NCI-H1930 (cell line): ENCODE measurements around the gene NSF.
"Not testable (repeated sequence)": the region's sequence is repeated elsewhere in the genome, so short reads cannot be mapped to it uniquely, and the experiment has no call there.

Experiments
- DNase-seq, 2 experiments: peaks; one replicate each; lab custom pipeline; 2025; lab: John Stamatoyannopoulos, UW

Gene NSF

DNA sequence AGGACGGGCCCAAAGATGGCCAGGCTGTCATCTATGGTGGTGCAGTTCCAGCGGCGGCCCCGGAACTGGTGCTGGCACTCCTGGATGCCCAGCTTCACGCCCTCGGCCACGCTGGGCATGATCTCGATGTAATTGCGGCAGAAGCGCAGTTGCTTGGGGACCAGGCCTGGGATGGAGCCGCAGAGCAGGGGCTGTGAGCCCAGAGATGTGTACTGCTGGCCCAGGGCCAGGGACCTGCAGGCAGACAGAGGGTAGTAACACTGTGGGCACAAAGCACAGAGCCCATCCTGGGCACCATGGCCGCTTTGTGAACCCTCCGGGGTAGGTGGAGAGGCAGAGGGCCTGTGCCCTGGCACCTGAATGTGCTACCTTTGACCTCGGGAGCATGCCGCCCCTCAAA, 183.2 kb downstream of the NSF start:
- DNase-seq, result no peak

- no peak for DNase-seq
Observed at GRCh38 chr17:46774108-46774737, 183.8 kb downstream of the NSF start.

- DNase-seq, result no peak
Observed at GRCh38 chr17:46776298-46777005, 186.0 kb downstream of the NSF start.

- DNase-seq, result no peak
Observed at GRCh38 chr17:46777943-46778915, 187.8 kb downstream of the NSF start.

DNA sequence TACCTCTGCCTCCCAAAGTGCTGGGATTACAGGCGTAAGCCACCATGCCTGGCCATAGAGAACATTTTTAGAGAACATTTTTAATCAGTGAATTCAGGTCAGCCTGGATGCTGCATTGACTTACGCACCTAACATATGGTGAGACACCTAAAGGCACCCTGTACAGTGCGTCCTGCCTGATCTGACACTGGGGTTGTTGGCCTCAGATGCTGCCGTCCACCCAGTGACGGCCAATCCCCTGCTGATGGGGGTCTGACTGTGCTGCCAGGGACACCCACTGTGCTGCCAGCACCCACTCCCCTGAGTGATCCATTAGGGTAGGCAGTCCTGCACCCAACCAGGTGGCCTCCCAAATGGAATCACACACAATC, 189.5 kb downstream of the NSF start:
- no peak for DNase-seq

DNA sequence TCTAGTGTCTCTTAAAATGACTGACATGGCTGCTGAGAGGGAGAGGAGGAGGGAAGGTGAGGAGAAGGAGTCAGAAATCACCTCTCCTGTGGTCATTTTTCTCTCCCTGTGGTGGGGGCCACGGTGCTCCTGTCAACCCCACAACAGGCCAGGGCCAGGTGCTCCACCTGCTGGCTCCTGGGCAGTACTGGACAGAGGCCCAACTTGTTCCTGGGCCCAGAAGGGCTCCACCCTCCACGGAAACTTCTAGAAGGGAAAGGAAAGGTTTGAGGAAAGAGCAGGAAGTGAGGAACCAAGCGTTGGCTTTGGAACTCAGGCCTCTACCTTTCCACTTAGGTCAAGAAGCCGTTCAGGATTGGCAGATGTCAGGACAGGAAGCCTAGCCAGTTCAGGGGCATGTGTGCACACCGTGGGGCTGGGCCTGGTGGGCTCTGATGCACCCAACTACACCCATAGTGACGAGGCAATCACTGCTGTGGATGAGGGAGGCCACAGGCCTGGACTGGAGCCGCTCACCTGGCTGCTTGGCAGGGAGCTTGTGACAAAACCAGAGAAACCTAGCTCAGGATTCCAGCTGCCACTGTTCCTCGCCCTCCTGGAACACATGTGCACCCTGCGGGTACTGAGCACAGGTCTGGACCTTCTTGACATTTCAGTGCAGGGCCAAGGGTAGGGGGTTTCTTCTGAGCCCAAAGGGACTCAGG, 191.9 kb downstream of the NSF start:
- DNase-seq, result peak; percentile 4 to 15

DNA sequence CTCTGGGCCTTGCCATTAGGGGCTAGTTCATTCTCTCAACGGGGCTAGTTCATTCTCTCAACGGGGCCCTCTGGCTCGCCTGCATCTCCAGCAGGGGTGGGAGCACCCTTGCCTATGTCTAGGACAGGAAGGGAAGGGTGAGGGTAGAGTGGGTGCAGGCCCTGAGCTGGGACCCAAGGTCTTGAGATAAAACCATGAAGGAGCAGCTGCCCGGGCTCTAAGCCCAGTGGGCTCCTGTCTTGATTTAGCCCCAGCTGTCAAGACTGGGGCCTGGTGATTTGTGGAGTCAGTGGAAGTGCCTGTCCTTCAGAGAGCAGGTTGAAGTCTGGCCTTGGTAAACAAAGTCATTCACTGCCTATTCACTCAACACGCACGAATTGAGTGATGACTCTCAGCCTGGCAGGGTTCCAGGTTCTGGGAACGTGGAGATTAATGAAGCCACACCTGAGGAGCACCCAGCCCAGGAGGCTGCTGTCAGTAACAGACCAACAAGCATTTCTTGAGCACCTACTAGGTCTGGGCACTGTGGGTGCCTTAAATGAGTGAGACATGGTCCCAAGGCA, 192.6 kb downstream of the NSF start:
- no peak for DNase-seq

GRCh38 chr17:46785696-46786095, 195.2 kb downstream of the NSF start:
- DNase-seq, result no peak

- no peak for DNase-seq
Observed at GRCh38 chr17:46787478-46787877, 197.0 kb downstream of the NSF start.

GRCh38 chr17:46788300-46788699, 197.8 kb downstream of the NSF start:
- DNase-seq, result no peak

- DNase-seq, result no peak
Observed at GRCh38 chr17:46788796-46789195, 198.3 kb downstream of the NSF start.

DNA sequence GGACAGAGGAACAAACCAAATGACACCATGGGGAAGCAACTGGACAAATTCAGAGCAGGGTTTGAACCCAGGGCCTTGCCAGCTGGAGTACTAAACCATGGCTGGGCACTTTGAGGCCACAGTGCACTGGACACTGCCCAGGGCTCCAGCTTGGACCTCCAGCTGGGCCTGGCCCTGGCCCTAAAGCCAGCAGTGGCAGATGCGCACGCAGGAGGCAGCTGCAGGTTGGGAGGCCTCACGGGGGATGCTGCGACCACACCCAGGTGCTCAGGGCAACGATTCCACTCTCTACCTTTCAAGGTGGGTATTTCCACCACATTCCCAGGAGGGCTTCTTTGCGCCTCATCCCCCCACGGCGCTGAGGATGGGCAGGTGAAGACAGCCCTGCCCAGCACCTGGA, 199.1 kb downstream of the NSF start:
- DNase-seq, result no peak

DNA sequence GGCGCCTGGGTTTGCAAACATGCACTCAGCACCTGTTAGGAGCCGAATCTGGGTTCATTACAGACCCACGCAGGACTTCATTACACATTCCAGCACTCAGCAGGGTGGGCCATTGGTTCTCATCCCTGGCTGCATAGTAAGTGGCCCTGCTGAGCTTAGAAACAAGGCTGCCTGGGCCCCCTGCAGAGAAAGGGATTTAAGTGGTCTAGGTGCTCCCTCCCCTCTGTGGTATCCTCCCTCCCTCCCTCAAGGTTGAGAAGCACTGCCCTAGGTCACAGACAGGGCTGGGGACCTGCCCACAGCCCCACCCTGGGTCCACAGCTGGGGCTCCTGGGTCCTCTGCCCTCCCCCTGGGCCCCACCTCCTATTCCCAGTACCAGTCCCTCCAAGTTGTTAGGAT, 199.7 kb downstream of the NSF start:
- DNase-seq, result no peak

DNA sequence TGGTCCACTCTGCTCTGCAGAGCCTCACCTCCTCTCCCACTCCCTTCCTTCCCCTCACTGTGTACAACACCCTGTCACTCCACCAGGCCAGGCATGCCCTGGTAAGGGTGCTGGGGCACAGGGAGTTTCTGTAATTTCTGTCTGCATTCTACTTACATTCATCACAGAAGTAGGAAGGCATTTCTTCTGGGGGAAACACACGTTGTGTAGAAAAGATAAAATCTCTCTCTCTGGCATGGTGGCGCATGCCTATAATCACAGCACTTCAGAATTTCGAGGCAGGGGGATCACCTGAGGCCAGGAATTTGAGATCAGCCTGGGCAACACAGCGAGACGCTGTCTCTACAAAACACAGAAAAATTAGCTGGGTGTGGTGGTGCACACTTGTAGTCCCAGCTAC, 201.1 kb downstream of the NSF start:
- DNase-seq, result no peak

GRCh38 chr17:46792071-46792470, 201.6 kb downstream of the NSF start:
- DNase-seq, result no peak

DNA sequence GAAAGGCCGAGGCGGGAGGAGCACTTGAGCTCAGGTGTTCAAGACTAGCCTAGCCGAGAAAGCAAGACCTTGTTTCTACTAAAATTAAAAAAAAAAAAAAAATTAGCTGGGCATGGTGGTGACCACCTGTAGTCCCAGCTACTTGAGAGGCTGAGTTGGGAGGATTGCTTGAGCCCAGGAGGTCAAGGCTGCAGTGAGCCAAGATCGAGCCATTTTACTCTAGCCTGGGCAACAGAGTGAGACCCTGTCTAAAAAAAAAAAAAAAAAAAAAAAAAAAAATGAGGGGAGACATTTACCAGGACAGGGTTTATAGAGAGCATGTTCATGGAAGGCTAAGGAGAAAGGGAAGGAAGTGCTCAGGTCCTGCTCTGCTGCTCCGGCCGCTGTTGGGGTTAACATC, 202.6 kb downstream of the NSF start:
- not testable (repeated sequence) for DNase-seq

DNA sequence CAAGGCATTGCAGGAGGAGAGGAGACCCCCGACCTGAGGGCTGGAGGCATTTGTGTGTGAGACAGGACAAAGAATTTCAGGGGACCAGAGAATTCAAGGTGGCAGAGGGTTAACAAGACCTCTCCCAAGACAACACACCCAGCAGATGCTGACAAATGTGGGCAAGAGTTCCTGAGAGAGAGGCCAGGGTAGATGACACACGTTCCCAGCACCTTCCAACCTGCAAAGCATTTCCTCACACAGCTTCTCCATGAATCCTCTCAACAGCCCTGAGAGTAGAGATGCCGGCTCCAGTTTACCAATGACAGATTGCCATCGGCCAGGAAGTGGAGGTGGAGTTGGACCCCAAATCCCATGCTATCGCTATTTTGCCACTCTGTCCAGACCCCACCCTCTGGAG, 203.1 kb downstream of the NSF start:
- DNase-seq, result no peak

GRCh38 chr17:46794318-46794717, 203.8 kb downstream of the NSF start:
- DNase-seq, result no peak

- DNase-seq, result no peak
Observed at GRCh38 chr17:46795379-46795952, 205.0 kb downstream of the NSF start.

GRCh38 chr17:46796084-46796483, 205.6 kb downstream of the NSF start:
- no peak for DNase-seq

- no peak for DNase-seq
Observed at GRCh38 chr17:46796524-46796923, 206.1 kb downstream of the NSF start.
